Fibroblast of mammary gland (primary cell): ENCODE results near the gene SLC9A8.

Experiments
- DNase-seq: peaks from one replicate; pipeline ENCODE4 v3.0.0-alpha.2; 2010; ENCODE audit warnings: low read depth
- H3K4me3 ChIP-seq: 2 replicates; pipeline ENCODE4 v1.5.1; 2011; ENCODE audit warnings: low read depth, mild to moderate bottlenecking, low read length, moderate library complexity; ENCODE audit not compliant: control insufficient read depth
- CTCF ChIP-seq: conservative IDR thresholded peaks from 2 replicates; pipeline ENCODE4 v1.5.1; 2011; ENCODE audit warnings: low read depth, low read length, inconsistent platforms; ENCODE audit not compliant: control insufficient read depth, insufficient read depth

SLC9A8 gene

GRCh38 chr20:49808753-49809152 is 3.9 kb upstream of the SLC9A8 start:
- no peak for DNase-seq
- TF ChIP-seq CTCF: no peak
- H3K4me3 ChIP-seq: no peak overlapping the region

GRCh38 chr20:49809803-49810359 is 2.7 kb upstream of the SLC9A8 start:
- no peak for TF ChIP-seq CTCF

GRCh38 chr20:49810491-49811190 is 2.0 kb upstream of the SLC9A8 start:
- TF ChIP-seq CTCF: no peak
- no peak for DNase-seq
- H3K4me3 ChIP-seq: no peak overlapping the region

More at GRCh38 chr20:49809803-49810359, 2.7 kb upstream of the SLC9A8 start:
- no peak overlapping the region for H3K4me3 ChIP-seq
- no peak for DNase-seq

DNA sequence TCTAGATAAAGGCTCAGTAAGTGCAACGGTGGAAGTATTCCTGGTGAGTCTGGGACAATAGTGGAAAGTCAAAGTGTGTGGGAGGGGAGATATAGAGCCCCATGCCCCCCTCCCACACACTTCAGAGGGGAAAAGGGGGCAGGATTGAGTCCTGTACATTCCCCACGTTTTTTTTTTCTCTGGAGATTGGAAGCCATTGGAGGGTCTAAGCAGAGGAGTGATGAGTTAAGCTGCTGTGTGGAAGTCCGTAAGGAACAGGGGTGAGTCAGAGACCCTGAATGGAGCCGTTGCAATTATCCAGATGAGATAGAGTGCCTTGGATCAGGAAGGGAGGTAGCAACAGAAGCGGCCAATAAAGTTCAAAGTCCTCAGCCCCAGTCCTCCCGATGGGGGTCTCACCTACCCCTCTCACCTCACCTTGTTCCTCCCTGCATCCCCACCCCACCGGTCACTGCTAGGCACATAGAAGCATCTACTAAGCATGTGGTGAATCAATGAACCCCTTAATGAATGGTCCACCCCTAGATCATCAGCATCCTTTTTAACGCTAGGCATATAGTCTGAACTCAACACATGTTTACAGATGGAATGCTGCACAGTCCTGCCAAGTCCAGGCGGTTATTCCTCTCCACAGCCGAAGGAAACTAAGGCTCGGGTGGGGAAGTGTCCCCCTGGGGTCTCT is 662 bp upstream of the SLC9A8 start:
- TF ChIP-seq CTCF: no peak
- peak overlapping the region; percentile 71 for H3K4me3 ChIP-seq
- DNase-seq: peak; percentile 78

DNA sequence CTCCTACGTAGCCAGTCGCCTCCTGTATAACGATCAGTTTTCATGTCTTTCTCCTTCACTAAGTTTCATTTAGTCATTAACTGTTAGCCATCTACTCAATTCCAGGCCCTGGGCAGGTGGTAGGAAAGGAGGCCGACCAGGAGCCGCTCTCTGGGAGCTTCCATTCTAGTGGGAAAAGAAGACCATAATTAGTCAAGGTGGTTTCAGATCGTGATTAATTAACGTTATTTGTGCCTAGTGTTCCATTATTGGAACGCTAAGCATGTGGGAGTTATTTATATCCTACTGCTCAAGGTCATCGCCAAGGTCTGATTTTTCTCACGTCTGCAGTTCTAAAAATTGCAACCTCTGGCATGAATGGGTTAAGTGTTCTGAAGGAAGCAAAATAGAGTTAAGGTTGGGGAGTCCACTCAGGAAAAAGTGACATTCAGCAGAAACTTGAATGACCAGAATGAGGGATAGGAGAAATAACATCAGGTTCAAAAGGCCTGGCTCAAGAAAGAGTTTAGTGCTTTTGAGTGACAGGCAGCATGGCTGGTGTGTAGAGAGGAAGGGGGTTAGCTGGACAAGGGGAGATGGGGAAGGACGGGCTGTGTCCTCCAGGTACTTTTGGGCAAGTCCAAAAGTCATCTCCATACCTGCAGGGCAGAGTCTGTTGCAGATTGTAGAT is 812 bp downstream of the SLC9A8 start:
- DNase-seq: no peak
- peak overlapping the region; percentile 71 for H3K4me3 ChIP-seq
- TF ChIP-seq CTCF: no peak

DNA sequence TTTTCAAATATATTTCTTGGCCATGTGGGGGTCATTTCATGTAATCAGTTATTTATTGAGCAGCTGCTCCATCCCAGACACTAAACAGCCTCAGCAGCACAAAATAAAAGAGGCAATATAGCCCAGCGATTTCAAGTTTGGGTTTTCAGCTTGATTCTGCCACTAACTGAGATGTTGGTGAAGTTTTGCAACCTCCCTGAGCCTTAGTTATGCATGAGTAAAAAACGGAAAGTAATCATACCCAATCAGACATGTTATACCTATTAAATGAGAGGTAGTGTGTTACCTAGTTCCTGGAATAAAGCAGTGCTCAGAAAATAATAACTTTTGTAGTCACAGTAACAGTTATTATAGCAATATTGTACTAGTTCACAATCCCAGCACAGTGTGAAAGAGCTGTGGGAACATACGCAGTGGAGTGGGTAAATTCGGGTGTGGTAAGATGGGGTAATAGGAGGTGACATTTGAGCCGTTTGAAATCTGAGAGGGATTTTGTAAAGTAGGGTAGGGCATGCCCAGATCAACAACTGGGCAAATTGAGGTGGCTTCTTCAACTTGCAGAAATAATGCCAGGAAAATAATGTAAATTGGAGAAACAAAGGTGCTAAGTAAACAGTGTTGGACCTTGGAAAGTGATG is 1.5 kb downstream of the SLC9A8 start:
- H3K4me3 ChIP-seq: no peak overlapping the region
- no peak for TF ChIP-seq CTCF
- DNase-seq: peak; percentile 12
